ENCODE data around the gene GTF3C1.
A peak's percentile ranks its signal among the peaks of the same experiment; 100 is the strongest.
"Not testable (repeated sequence)": the region's sequence is repeated elsewhere in the genome, so short reads cannot be mapped to it uniquely, and the experiment has no call there.

Gene GTF3C1

DNA sequence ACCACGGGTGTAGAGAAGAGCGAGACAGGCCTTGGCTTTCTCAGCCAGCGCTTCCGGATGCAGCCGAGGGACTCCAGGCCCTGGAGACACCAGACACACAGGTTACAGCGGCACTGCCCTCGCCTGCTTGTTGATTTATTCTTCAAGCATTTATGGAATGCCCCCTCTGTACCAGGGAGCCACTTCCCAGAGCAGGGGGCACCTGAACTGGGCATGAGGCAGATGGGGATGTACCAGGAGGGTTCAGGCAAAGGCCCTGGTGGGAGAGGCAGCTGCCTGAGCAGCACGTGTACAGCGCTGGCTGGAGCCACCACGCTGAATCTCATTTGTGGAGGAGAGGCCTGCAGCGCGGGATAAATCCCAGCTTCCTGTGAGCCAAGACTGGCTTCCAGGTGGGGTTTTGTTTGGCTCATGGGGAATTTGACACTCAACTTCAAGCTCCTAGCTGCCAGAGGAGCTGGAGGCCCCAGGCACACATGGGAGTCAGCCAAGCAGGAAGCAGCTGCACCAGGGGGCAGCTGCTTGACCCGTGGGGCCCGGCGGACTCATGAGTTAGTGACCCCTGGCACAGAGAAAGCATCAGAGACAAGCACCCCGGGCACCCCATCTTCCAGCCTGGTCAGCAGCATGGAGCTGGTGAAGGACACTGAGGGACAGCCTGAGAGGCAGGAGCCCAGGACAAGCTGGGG is 88.1 kb downstream of the GTF3C1 start:
- no peak for DNase-seq

DNA sequence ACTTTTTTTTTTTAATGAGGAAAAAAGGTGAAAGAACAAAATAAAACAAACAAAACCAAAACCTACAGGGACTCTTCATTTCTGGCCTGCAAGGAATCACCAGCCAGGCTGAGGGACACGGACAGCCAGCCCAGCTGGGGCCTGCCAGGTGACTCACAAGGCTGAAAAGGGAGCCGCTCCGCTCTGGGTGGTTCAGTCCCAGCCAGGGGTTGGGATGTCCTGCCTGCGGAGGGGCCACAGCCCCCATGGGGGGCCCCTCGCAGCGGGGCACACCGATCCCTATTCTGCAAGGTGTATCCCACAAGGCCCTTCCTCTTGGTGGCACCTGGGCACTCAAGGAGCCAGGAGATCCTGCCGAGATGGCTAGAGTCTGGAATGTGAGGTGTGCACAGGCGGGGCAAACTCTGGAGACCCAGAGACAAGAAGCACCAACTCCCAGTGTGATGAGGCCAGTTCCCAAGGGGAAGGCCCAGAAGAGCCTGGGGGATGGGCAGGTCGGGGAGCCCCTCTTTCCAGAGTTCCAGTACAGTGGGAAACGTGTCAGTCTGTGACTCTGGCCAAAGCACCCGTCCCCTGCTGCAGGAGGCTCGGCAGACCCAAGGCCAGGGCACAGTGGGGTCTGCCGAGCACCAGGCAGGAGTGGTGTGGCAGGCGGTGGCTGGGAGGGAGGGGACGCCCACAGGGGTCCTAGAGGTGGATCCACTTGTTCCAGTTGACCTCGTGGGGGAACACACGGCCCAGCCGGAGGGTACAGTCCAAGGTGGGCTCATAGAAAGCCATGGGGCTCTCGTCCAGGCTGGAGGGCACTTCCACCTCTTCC is 88.8 kb downstream of the GTF3C1 start:
- no peak for DNase-seq

DNA sequence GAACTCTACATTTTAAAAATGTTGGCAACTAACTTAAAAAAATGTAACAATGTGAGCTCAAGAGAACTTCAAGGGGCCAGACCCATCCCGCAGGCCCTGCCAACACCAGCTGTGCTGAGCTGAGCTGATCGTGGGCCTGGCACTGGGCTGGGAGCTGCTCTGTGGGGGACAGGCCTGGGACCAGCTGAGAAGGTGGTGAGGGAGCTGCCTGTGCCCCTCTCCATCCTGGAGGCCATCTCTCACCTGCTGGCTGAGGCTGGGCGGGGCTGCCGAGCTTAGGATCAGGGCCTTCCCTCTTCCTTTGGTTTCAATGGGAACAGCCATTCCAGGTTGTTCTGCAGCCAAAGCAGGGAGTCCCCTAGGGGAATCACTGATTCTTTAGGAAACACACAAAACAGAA is 89.5 kb downstream of the GTF3C1 start:
- no peak for DNase-seq

DNA sequence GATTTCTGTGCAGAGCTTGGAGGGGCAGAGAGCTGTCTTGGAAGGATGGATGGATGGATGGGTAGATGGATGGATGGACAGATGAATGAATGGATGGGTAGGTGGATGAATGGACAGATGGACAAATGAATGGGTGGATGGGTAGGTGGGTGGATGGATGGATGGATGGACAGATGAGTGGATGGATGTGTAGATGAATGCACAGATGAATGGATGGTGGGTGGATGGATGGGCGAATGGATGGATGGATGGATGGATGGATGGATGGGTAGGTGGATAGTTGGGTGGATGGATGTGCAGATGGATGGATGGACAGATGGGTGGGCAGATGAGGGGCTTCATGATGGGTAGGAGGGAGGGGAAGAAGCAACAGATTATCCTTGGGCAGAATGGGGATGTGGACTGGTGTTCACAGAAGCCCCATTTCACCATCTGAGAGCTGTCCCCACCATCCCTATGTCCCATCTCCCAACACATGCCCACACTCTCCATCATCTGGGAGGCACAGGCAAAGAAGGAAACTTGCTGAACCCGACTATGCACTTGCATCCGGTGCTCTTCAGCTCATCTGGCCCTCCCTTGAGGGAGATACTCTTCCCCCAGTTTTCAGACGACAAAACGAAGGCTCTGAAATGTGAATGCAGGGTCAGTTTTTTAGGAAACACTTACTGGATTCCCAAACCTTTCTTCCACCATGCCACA is 90.6 kb downstream of the GTF3C1 start:
- no peak for DNase-seq

DNA sequence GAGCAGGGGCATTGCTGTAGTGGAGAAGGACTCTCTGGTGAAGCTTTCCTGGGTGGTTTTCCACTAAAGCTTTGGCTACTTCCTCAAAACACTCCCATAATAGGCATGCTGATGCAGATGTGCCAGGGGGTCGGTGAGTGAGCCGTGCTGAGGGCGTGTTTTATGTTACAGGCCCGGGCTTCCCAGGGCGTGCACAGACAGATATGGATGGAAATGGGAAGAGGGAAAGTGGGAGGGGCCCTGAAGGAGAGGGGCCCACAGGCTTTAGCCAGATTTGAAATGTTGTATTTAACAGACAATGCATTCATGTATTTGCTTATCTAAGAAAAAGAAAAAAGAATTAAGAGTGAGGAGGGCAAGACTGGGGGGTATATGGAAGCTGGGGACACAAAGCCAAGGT is 91.5 kb downstream of the GTF3C1 start:
- peak; percentile 23 for DNase-seq

DNA sequence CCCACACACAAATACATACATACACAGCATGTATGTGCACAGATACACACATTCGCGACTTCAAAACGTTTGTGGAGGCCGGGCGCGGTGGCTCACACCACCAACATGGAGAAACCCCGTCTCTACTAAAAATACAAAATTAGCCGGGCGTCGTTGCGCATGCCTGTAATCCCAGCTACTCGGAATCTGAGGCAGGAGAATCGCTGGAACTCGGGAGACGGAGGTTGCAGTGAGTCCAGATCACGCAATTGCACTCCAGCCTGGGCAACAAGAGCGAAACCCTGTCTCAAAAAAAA is 92.2 kb downstream of the GTF3C1 start:
- not testable (repeated sequence) for DNase-seq

DNA sequence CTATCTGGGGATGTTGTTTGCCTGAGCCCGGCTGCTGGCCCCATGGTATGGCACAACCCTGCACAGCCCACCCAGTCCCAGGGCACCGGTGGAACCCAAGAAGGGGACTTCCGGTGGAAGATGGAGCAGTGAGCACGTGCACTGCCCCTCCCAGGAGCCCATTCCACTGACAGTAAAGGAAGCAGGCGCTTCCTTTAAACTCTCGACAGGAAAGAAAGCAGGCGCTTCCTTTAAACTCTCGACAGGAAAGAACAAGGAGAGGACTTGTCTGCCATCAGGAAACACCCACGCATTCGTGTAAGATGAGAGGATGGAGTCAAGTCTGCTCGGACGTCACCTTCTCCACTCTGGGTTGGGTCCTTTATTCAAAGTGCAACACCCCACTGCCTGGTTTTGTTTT is 94.0 kb downstream of the GTF3C1 start:
- no peak for DNase-seq

DNA sequence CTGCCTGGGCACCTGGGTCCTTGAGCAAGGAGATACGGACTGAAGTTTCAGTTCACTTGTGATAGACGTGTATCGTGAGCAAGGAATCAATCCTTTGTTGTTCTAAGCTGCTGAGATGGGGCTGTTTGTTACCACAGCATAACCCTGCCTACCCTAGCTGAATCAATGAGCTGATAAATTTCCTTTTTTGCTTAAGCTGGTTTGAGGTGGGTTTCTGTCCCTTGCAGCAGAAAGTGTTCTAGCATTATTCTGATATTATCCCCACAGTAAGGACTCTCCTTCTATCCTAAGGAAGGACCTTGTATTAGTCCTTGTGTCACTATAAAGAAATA is 96.3 kb downstream of the GTF3C1 start:
- DNase-seq = no peak

DNA sequence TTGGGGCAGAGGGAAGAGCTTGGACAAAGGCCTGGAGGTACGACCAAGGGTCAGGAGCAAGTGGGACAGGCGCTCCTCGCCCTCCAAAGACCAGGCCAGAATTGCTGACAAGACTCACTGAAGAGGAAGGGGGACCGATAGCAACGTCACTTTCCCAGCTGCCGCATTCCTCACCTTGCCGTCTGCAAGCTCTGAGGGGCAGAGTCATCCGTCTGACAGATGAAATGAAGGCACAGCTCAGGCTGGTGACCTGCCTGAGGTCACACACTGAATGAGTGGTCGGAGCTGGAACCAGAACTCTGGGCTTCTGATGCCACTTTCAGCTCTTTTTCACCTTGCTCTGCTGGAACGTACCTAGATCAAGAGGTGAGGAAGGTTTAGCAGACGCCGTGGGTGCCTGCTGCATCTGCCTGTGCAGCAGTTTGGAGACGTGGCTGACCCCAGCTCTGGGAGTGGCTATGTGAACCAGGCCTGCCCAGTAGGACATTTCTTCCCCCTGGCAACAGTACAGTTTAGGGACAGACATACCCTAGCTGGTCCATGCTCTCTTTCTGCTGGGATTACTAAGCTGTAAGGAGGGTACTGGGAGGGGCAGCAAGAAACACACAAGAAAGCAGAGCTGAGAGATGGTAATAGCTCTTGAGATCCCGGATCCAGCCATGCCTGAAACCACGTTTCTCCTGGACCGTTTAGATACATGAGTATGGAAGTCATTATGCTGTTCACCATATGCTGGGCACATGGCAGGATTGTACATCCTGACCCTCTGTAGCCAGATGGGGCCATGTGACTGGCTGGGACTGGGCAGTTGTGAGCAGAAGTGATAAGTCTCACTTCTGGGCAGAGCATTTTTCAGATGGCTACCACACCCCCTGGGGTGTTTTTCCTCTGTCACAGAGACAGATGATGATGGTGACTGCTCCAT is 96.9 kb downstream of the GTF3C1 start:
- DNase-seq = no peak

DNA sequence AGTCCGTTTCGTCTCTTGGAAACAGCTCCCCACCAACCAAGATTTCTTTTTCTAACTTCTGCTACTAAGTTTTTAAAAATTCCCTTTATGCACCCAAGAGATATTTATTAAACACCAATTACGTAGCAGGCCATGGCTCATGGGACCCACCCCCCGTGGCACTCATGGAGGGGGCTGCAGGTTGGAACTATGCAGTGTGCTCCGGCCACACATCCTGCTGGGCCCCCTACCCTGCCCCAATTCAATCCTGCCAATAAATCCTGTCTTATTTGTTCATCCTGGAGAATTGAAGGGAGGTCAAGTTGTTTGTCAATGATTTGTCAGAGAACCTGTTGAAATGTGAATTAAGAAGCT is 99.5 kb downstream of the GTF3C1 start:
- DNase-seq = no peak

DNA sequence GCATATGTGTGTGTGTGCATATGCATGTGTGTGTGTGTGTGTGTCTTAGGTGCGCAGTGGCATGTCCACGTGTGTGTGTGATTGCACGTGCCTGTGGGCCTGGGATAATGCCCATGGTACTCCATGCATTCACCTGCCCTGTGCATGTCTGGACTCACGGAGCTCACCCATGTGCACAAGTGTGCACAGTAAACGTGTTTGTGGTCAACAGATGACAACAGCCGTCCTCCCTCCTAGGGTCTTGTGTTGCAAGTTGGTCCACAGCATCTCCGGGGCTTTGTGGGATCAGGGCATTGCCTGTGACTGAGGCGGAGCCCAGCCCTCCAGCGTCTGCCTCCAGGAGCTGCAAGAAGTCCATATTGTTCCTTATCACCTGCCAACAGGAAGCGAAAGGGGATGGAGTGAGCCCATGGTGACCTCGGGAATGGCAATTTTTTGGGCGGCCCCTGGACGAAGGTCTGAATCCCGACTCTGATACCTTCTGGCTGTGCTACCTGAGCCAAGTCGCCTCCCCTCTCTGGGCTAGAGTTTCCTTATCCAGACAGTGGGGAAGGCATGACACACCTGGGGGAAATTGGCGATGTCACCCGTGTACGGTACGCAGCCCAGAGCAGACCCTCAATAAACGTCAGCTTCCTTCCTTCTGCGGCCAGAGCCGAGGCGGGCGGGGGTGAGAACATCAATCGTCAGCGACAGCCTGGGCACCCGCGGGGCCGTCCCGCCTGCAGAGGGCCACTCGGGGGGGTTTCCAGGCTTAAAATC is 100.1 kb downstream of the GTF3C1 start:
- no peak for DNase-seq

DNA sequence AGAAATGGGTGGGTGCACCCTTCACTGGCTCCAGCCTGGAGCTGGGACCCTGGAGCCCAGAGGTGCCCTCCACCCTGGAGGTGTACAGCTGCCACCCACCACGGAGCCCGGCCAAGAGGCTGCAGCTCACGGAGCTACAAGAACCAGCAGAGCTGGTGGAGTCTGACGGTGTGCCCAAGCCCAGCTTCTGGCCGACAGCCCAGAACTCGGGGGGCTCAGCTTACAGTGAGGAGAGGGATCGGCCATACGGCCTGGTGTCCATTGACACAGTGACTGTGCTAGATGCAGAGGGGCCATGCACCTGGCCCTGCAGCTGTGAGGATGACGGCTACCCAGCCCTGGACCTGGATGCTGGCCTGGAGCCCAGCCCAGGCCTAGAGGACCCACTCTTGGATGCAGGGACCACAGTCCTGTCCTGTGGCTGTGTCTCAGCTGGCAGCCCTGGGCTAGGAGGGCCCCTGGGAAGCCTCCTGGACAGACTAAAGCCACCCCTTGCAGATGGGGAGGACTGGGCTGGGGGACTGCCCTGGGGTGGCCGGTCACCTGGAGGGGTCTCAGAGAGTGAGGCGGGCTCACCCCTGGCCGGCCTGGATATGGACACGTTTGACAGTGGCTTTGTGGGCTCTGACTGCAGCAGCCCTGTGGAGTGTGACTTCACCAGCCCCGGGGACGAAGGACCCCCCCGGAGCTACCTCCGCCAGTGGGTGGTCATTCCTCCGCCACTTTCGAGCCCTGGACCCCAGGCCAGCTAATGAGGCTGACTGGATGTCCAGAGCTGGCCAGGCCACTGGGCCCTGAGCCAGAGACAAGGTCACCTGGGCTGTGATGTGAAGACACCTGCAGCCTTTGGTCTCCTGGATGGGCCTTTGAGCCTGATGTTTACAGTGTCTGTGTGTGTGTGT is 100.9 kb downstream of the GTF3C1 start:
- DNase-seq = peak; percentile 49

DNA sequence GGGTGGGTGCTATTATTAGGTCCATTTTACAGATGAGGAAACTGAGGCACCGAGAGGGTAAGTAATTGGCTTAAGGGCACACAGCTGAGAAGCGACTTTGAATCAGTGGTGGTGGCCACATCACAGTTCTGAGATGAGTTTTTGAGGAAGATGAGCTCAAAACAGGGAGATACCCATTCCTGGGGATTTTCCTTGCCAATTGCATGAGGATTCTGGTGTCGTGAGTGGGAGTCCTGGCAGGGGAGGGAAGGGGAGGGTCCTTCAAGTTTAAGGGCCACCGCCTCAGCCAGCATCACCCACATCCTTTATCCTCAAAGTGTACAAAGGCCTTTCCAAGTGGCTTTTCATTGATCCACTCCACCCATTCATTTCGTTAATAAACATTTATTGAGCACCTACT is 102.4 kb downstream of the GTF3C1 start:
- no peak for DNase-seq

DNA sequence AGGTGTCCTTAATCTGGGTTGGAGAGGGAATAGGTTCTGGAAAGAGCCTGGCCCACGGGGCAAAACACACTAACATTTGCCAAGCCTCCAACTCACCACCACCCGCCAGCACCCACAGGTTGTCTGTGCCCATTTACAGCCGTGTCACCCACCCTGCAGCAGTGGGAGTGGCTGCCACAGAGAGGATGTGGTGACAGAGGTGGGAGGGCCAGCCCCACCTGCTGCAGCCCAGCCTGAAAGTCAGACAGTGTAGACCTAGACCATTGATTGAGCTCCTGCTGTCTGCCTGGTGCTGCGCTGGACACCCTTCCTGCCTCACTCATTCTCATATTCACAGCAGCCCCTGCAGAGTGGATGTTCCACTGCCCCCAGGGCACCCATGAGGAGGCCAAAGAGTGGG is 103.0 kb downstream of the GTF3C1 start:
- no peak for DNase-seq

DNA sequence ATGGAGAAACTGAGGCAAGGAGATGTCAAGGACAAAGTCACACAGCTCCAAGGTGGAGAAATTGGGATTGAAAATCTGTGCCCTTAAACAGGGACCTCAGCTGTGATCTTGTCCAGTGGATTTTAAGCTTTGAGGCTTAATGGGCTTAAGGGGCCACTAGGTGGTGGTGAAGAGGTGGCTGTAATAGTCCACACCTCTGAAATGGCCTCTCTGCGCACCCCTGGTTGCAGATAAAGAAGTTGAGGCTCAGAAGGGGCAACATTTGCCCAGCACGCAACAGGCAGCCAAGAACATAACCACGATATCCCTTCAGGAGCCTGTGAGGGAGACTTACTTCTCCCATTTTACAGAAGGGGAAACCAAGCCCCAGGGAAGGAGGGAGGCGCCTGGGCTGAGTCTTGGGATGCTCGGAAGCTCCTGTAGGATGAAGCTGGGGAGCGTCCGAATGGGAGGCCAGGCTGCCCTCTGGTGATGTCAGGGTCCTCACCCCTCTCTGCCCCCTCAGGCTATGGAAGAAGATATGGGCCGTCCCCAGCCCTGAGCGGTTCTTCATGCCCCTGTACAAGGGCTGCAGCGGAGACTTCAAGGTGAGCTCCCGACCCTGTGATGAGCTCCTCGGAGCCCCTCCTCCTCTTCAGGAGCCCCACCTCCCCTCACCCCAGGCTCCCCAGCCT is 104.1 kb downstream of the GTF3C1 start:
- no peak for DNase-seq

DNA sequence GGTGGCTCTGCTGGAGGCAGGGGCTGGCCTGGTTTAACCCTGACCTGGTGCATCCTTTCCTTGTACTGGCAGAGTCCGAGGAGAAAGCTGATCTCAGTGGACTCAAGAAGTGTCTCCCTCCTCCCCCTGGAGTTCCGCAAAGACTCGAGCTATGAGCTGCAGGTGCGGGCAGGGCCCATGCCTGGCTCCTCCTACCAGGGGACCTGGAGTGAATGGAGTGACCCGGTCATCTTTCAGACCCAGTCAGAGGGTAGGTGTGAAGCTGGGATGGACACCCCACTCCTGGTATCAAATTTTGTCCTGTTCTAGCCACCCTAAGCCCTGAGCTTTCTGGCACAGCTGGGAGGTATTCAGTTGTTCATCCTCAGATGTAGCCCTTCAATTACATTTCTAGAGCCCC is 105.2 kb downstream of the GTF3C1 start:
- DNase-seq = no peak

DNA sequence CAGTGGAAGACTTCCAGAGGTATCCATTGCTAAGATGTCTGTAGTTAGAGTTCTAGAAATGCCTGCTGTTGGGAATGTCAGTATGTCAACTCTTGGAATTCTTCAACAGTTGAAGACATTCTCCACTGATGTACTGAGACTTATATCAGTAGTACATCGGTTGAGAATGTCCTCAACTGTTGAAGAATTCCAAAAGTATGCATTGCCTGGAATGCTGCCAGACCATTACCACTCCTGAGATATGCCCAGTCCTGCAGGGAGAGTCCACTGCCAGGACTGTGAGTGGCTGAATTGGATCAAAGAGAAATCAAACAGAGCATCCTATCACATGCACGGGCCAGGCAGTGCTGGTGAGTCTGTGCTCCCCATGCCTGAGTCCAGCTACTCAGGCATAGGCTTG is 105.7 kb downstream of the GTF3C1 start:
- DNase-seq = no peak

DNA sequence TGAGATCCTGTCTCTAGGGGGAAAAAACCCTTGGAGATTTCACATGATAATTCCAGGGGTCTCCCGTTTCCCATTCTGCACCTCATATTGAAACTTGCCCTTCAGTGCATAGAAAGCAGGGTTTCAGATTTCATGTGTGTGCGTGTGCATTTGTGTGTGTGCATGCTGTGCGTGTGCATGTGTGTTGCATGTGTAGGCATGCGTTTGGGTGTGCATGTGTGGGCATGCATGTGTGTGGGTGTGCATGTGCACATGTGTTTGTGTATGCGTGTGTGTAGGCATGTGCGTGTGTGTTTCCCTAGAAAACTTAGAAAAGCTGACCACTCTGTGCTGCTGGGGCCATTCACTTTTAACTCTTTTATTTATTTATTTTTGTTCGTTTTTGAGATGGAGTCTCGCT is 107.7 kb downstream of the GTF3C1 start:
- DNase-seq = no peak

DNA sequence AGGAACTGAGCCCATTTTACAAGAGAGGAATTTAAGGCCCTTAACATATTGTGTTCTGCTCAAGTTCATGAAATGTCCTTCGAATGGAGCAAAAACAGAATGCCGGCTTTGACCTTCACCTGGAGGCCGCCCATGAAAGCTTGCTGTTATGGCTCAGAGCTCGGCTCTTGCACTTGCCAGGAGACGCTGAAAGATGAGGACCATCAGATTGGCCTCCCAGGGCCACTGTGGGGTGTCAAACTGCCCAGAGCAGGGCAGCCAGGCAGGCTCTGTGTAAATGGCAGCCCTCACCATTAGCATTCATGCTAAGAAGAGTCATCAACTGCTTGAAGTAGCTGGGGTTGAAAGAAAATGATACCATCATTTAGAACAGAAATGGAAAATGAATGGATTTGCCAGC is 108.4 kb downstream of the GTF3C1 start:
- no peak for DNase-seq

DNA sequence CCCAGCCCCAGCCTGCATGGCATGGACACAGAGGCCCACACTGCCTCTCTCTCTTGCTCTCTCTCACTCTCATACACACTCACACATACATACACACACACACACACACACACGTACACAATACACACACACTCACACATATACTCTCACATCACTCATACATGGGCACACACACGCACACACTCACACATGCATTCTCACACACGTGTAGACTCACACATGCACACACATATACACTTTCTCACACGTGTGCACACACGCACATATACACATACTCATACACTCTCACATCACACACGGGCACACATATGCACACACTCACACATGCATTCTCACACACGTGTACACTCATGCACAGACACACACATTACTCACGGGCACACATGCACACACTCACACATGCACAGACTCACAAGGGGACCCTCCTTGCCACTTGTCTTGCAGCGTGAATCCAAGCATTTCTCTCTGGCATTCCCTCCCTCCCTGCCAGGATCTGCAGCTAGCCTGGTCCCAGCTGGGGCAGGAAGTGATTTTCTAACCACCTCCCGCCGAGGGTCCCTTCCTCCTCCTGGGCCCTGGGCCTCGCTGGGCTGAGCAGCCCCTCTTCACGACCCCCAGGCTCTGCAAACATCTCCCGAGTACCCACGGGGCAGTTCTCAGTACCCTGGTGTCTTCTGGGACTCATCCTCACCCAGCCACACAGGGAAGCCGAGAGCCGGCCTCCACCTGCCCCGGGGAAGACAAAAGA is 110.3 kb downstream of the GTF3C1 start:
- DNase-seq = no peak

Measured in NCI-H2171 (cell line).